Neural crest cell (in vitro differentiated cells): ENCODE data around the gene HCFC1. TPM values are rescaled to one million over a fixed set of nuclear protein-coding genes. Genes with fewer than 3 reads are reported as not detected.

Source experiments
- DNase-seq: peaks from one replicate; pipeline ENCODE4 v3.0.0; 2021; ENCODE audit warnings: low read depth, mixed read lengths, low spot score
- H3K27ac Mint-ChIP-seq: one replicate; pipeline ENCODE4 v1.8.0; 2021; ENCODE audit warnings: mild to moderate bottlenecking, mixed read lengths; ENCODE audit not compliant: unreplicated experiment
- H3K27me3 Mint-ChIP-seq: 2 replicates; pipeline ENCODE4 v1.8.0; 2021; ENCODE audit warnings: low read depth, mild to moderate bottlenecking, mixed read lengths
- H3K36me3 Mint-ChIP-seq: 2 replicates; pipeline ENCODE4 v1.8.0; 2021; ENCODE audit warnings: low read depth, mild to moderate bottlenecking, mixed read lengths
- H3K4me1 Mint-ChIP-seq: 2 replicates; pipeline ENCODE4 v1.8.0; 2021; ENCODE audit warnings: mixed read lengths
- H3K4me3 Mint-ChIP-seq: one replicate; pipeline ENCODE4 v1.8.0; 2021; ENCODE audit warnings: mild to moderate bottlenecking, mixed read lengths
- H3K9me3 Mint-ChIP-seq: 2 replicates; pipeline ENCODE4 v1.8.0; 2021; ENCODE audit warnings: mixed read lengths
- CTCF ChIP-seq: fragments of 200-600 bp; sonication (generic); conservative IDR thresholded peaks from 2 replicates; pipeline ENCODE4 v1.5.0; 2021; ENCODE audit warnings: antibody characterized with exemption, mild to moderate bottlenecking
- total RNA-seq: library from RNA; stranded (reverse); gene quantifications from 2 replicates; pipeline ENCODE4 v1.2.1, GENCODE V29; 2021

Gene HCFC1
- total RNA-seq, 1 donor from 2014 or later, result 168 TPM

GRCh38 chrX:153909980-153910360 is 61.6 kb downstream of the HCFC1 start:
- Mint-ChIP-seq H3K4me3 (no peak overlapping the region), H3K4me1 (peaks cover 4% of the 10 kb centered on the region), H3K9me3 (no peaks in the 10 kb centered on the region), H3K27ac (no peak overlapping the region), H3K27me3 (no peaks in the 10 kb centered on the region), H3K36me3 (no peaks in the 10 kb centered on the region)
- TF ChIP-seq CTCF, result no peak
- no peak for DNase-seq

GRCh38 chrX:153909024-153909979 is 62.3 kb downstream of the HCFC1 start:
- H3K36me3 Mint-ChIP-seq, result no peaks in the 10 kb centered on the region
- no peak overlapping the region for H3K27ac Mint-ChIP-seq
- H3K9me3 Mint-ChIP-seq, result no peaks in the 10 kb centered on the region
- TF ChIP-seq CTCF, result no peak
- peaks cover 4% of the 10 kb centered on the region for H3K4me1 Mint-ChIP-seq
- no peak overlapping the region for H3K4me3 Mint-ChIP-seq
- no peak for DNase-seq
- H3K27me3 Mint-ChIP-seq, result no peaks in the 10 kb centered on the region

GRCh38 chrX:153908219-153908860 is 63.3 kb downstream of the HCFC1 start:
- Mint-ChIP-seq H3K4me3 (no peak overlapping the region), H3K36me3 (peaks cover 1% of the 10 kb centered on the region), H3K27ac (no peak overlapping the region), H3K9me3 (no peaks in the 10 kb centered on the region), H3K27me3 (no peaks in the 10 kb centered on the region), H3K4me1 (peaks cover 5% of the 10 kb centered on the region)
- no peak for DNase-seq
- no peak for TF ChIP-seq CTCF

- no peak overlapping the region for H3K27ac Mint-ChIP-seq
- peaks cover 4% of the 10 kb centered on the region for H3K36me3 Mint-ChIP-seq
- no peak for TF ChIP-seq CTCF
- peaks cover 3% of the 10 kb centered on the region for H3K9me3 Mint-ChIP-seq
- peaks cover 9% of the 10 kb centered on the region for H3K4me1 Mint-ChIP-seq
- H3K4me3 Mint-ChIP-seq, result no peak overlapping the region
- H3K27me3 Mint-ChIP-seq, result no peaks in the 10 kb centered on the region
- no peak for DNase-seq
Observed at GRCh38 chrX:153907456-153907855, 64.2 kb downstream of the HCFC1 start.

- H3K36me3 Mint-ChIP-seq, result peaks cover 4% of the 10 kb centered on the region
- peaks cover 13% of the 10 kb centered on the region for H3K4me1 Mint-ChIP-seq
- H3K27ac Mint-ChIP-seq, result no peak overlapping the region
- no peak for TF ChIP-seq CTCF
- no peak overlapping the region for H3K4me3 Mint-ChIP-seq
- DNase-seq, result no peak
- H3K9me3 Mint-ChIP-seq, result peaks cover 3% of the 10 kb centered on the region
- H3K27me3 Mint-ChIP-seq, result no peaks in the 10 kb centered on the region
Observed at GRCh38 chrX:153906126-153906917, 65.3 kb downstream of the HCFC1 start.
